PC-9 (cell line): Measurements from ENCODE around the gene OR7A10.

Experiments used
- EZH2 ChIP-seq: fragments of 200-600 bp; sonication (generic); IDR thresholded peaks from 2 replicates; pipeline ENCODE4 v1.8.0; 2017; ENCODE audit warnings: antibody characterized with exemption, low read depth
- TF ChIP-seq, protein P1 (sequence below): fragments of 200-600 bp; sonication (generic); conservative IDR thresholded peaks from 2 replicates; pipeline ENCODE4 v1.6.1; 2017; ENCODE audit warnings: mixed run types, antibody characterized with exemption, mild to moderate bottlenecking, moderate library complexity

DNA sequence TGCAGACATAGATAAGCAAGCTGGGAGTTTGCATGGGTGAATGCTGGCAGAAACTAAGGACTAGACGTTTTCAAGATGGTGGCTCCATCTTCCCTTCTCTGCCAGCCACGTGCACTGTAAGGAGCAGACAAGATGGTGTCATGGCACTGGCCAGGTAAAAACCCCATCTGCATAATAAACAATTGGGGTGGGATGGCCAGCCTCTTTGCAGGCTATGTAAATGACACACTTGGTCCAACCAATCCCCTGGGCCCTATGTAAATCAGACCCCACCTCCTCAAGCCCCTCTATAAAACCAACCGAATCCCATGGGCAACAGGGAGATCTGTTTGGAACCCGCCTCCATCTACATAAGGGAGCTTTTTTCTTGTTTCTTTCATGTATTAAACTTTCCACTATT lies 11.3 kb downstream of the OR7A10 start:
- TF ChIP-seq, protein P1, sequence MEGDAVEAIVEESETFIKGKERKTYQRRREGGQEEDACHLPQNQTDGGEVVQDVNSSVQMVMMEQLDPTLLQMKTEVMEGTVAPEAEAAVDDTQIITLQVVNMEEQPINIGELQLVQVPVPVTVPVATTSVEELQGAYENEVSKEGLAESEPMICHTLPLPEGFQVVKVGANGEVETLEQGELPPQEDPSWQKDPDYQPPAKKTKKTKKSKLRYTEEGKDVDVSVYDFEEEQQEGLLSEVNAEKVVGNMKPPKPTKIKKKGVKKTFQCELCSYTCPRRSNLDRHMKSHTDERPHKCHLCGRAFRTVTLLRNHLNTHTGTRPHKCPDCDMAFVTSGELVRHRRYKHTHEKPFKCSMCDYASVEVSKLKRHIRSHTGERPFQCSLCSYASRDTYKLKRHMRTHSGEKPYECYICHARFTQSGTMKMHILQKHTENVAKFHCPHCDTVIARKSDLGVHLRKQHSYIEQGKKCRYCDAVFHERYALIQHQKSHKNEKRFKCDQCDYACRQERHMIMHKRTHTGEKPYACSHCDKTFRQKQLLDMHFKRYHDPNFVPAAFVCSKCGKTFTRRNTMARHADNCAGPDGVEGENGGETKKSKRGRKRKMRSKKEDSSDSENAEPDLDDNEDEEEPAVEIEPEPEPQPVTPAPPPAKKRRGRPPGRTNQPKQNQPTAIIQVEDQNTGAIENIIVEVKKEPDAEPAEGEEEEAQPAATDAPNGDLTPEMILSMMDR: no peak
- no peak for TF ChIP-seq EZH2
